ENCODE measurements around the gene PLD1. TPM values are rescaled to one million over a fixed set of nuclear protein-coding genes. Genes with fewer than 3 reads are reported as not detected.

PLD1 gene
- total RNA-seq, 4 donors from 2014 or later: 52.1 to 88.3 (median 77.4) TPM

DNA sequence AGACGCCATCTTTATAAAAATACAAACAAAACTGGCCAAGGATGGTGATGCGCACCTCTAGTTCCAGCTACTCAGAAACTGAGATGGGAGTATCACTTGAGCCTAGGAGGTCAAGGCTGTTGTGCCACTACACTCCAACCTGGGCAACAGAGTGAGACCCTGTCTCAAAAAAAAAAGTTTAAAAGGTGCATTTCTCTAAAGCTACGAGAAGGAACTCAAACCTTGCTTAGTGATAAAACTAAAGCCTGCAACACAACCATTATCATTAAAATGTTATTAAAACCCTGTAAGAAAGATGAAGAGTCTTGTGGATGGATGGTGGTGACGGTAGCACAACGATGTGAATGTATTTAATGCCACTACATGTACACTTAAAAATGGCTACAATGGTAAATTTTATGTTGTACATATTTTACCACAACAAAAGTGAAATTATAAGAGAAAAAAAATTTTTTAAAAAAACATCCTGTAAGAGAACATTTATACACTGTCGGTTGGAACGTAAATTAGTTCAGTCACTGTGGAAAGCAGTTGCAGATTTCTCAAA lies 3.1 kb downstream of the PLD1 start:
- TF ChIP-seq EP300 (IDR thresholded peaks at IDR 0.05; ENCODE audit: low read depth) (no peak), POLR2AphosphoS5 (IDR thresholded peaks at IDR 0.05) (no peak), POLR2A (IDR thresholded peaks at IDR 0.05) (no peak)
- TF ChIP-seq, protein P1, sequence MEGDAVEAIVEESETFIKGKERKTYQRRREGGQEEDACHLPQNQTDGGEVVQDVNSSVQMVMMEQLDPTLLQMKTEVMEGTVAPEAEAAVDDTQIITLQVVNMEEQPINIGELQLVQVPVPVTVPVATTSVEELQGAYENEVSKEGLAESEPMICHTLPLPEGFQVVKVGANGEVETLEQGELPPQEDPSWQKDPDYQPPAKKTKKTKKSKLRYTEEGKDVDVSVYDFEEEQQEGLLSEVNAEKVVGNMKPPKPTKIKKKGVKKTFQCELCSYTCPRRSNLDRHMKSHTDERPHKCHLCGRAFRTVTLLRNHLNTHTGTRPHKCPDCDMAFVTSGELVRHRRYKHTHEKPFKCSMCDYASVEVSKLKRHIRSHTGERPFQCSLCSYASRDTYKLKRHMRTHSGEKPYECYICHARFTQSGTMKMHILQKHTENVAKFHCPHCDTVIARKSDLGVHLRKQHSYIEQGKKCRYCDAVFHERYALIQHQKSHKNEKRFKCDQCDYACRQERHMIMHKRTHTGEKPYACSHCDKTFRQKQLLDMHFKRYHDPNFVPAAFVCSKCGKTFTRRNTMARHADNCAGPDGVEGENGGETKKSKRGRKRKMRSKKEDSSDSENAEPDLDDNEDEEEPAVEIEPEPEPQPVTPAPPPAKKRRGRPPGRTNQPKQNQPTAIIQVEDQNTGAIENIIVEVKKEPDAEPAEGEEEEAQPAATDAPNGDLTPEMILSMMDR (IDR thresholded peaks at IDR 0.05): no peak
- Histone ChIP-seq H3K9me3 (no peaks in the 10 kb centered on the region), H3K4me3 (no peak overlapping the region), H3K36me3 (no peaks in the 10 kb centered on the region), H3K27ac (peak overlapping the region; percentile 69 to 80 (median 78)), H3K27me3 (no peaks in the 10 kb centered on the region), H3K4me1 (peaks cover 27 to 64% (median 32%) of the 10 kb centered on the region in 4 donors)
- in situ Hi-C loops (cut with MboI; ENCODE audit: low pct_ligation_motif_present in 1 of 4, low pct_unique_long_range_greater_than_20kb in 1 of 4, low sequenced_read_pairs in 3 of 4) (no loop called here), intact Hi-C loops (cut with DNase I; ENCODE audit: low total_unique reads) (no loop called here)
- no peak for DNase-seq
- 86 to 94% methylated on average over 4 to 7 of the region's 7 CpGs for WGBS, 2 donors (ENCODE audit: low coverage in 1 of 2)

GRCh38 chr3:171806200-171807128 lies 3.8 kb downstream of the PLD1 start:
- no peak for DNase-seq
- no peaks in the 10 kb centered on the region for H3K36me3 ChIP-seq
- no peaks in the 10 kb centered on the region for H3K27me3 ChIP-seq
- TF ChIP-seq POLR2AphosphoS5 (IDR thresholded peaks at IDR 0.05) (peak in 2 of 3 donors; percentile 26 to 44), POLR2A (IDR thresholded peaks at IDR 0.05) (no peak)
- H3K4me1 ChIP-seq: peaks cover 30 to 71% (median 37%) of the 10 kb centered on the region in 4 donors
- H3K27ac ChIP-seq: peak overlapping the region; percentile 69 to 80 (median 78)
- intact Hi-C loops (cut with DNase I; ENCODE audit: low total_unique reads) (no loop called here), in situ Hi-C loops (cut with MboI; ENCODE audit: low pct_ligation_motif_present in 1 of 4, low pct_unique_long_range_greater_than_20kb in 1 of 4, low sequenced_read_pairs in 3 of 4) (no loop called here)
- H3K9me3 ChIP-seq: no peaks in the 10 kb centered on the region
- WGBS, 2 donors (ENCODE audit: low coverage in 1 of 2): 13 to 38% methylated on average over 3 to 5 of the region's 5 CpGs
- no peak overlapping the region for H3K4me3 ChIP-seq

DNA sequence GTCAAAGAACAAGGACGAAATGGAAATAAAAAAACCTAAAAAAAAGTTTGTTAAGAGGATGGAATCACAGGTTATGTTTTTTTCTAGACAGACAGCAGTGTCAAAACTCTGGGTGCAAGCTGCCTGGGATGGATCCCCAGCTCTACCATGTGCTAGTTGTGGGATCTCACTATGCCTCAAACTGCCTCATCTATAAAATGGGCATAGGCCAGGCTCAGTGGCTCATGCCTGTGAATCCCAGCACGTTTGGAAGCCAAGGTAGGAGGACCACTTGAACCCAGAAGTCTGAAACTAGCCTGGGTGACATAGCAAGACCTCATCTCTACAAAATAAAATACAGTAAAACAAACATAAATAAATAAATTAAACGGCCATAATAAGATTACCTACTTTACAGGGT lies 4.6 kb downstream of the PLD1 start:
- no peak overlapping the region for H3K4me3 ChIP-seq
- H3K36me3 ChIP-seq: no peaks in the 10 kb centered on the region
- H3K27me3 ChIP-seq: no peaks in the 10 kb centered on the region
- intact Hi-C loops (cut with DNase I; ENCODE audit: low total_unique reads) (no loop called here), in situ Hi-C loops (cut with MboI; ENCODE audit: low pct_ligation_motif_present in 1 of 4, low pct_unique_long_range_greater_than_20kb in 1 of 4, low sequenced_read_pairs in 3 of 4) (no loop called here)
- no peaks in the 10 kb centered on the region for H3K9me3 ChIP-seq
- TF ChIP-seq POLR2A (IDR thresholded peaks at IDR 0.05) (no peak), EP300 (IDR thresholded peaks at IDR 0.05; ENCODE audit: low read depth) (no peak), POLR2AphosphoS5 (IDR thresholded peaks at IDR 0.05) (no peak)
- TF ChIP-seq, protein P1 (IDR thresholded peaks at IDR 0.05): no peak
- WGBS, 2 donors (ENCODE audit: low coverage in 1 of 2): 39 to 40% methylated on average over 3 of the region's 3 CpGs
- no peak for DNase-seq
- H3K4me1 ChIP-seq: peaks cover 29 to 76% (median 33%) of the 10 kb centered on the region in 4 donors
- H3K27ac ChIP-seq: peak overlapping the region; percentile 69 to 80 (median 78)

DNA sequence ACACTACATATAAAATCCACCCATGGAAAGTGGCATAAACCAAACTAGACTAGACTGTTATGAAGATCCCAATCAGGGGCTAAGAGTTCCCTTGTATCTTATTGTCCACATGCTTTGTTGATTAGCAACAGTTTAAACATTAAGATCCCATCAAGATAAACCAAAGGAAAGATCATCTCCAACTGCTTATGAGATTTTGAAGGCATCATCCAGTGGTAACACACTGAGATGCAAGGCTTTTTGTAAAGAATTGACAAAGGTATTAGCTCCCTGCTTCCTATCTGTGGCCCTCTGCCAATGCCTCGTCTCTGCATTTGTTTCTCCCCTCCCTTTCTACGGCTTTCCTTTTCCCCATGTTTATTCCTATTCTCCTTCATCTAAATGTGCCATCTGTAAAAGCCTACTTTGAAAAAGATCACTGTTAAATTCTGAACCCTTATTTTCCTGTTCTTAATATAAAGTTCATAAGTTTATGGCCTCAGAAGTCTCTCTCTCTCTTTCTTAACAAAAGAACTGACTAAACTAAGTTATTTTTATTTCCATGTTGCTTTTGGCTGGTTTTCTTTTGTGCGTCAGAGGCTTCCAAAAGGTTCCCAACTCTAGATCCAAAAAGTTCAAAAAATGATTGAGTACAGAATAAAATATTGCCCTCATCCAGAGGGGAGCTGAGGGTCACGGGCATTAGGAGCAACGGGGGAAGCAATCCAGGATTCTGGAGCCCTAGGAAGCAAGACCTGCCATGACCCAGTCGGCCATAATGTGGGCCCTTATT lies 5.5 kb downstream of the PLD1 start:
- in situ Hi-C loops (cut with MboI; ENCODE audit: low pct_ligation_motif_present in 1 of 4, low pct_unique_long_range_greater_than_20kb in 1 of 4, low sequenced_read_pairs in 3 of 4) (no loop called here), intact Hi-C loops (cut with DNase I; ENCODE audit: low total_unique reads) (no loop called here)
- Histone ChIP-seq H3K9me3 (no peaks in the 10 kb centered on the region), H3K27me3 (no peaks in the 10 kb centered on the region), H3K4me1 (peaks cover 21 to 76% (median 32%) of the 10 kb centered on the region in 4 donors), H3K27ac (peak overlapping the region; percentile 69 to 80 (median 78)), H3K4me3 (no peak overlapping the region), H3K36me3 (no peaks in the 10 kb centered on the region)
- no peak for TF ChIP-seq EP300 (IDR thresholded peaks at IDR 0.05; ENCODE audit: low read depth)
- TF ChIP-seq, protein P1 (IDR thresholded peaks at IDR 0.05): no peak
- TF ChIP-seq POLR2A (IDR thresholded peaks at IDR 0.05): no peak
- no peak for TF ChIP-seq POLR2AphosphoS5 (IDR thresholded peaks at IDR 0.05)
- DNase-seq: no peak
- 54 to 69% methylated on average over 4 to 6 of the region's 6 CpGs for WGBS, 2 donors (ENCODE audit: low coverage in 1 of 2)

Measured in transverse colon (tissue), 4 donors.